ENCODE data around the gene GSK3A.

Gene GSK3A

GRCh38 chr19:42248270-42249148 lies 6.1 kb upstream of the GSK3A start:
- DNase-seq: no peak

GRCh38 chr19:42247640-42248199 lies 5.3 kb upstream of the GSK3A start:
- no peak for DNase-seq

- no peak for DNase-seq
These were observed 4.7 kb upstream of the GSK3A start for GRCh38 chr19:42246922-42247639.

GRCh38 chr19:42246143-42246921 lies 3.9 kb upstream of the GSK3A start:
- DNase-seq: peak in 11 of 14 donors; percentile 46 to 90 (median 69)

GRCh38 chr19:42245231-42245630 lies 2.8 kb upstream of the GSK3A start:
- no peak for DNase-seq

- DNase-seq: peak; percentile 57 to 96 (median 91)
These were observed 2.2 kb upstream of the GSK3A start for GRCh38 chr19:42244347-42245220.

GRCh38 chr19:42242069-42242511 lies 312 bp downstream of the GSK3A start:
- no peak for DNase-seq

- no peak for DNase-seq
These were observed 1.1 kb downstream of the GSK3A start for GRCh38 chr19:42241279-42241678.

- DNase-seq: no peak
These were observed 2.7 kb downstream of the GSK3A start for GRCh38 chr19:42239544-42240220.

- no peak for DNase-seq
These were observed 7.2 kb downstream of the GSK3A start for GRCh38 chr19:42235181-42235580.

- DNase-seq: no peak
These were observed 8.0 kb downstream of the GSK3A start for GRCh38 chr19:42234364-42234763.

- no peak for DNase-seq
These were observed 8.6 kb downstream of the GSK3A start for GRCh38 chr19:42233678-42234292.

- no peak for DNase-seq
These were observed 9.3 kb downstream of the GSK3A start for GRCh38 chr19:42233106-42233505.

GRCh38 chr19:42232435-42232834 lies 10.0 kb downstream of the GSK3A start:
- no peak for DNase-seq

GRCh38 chr19:42230571-42230970 lies 11.8 kb downstream of the GSK3A start:
- no peak for DNase-seq

GRCh38 chr19:42229855-42230351 lies 12.5 kb downstream of the GSK3A start:
- no peak for DNase-seq

- no peak for DNase-seq
These were observed 13.0 kb downstream of the GSK3A start for GRCh38 chr19:42229301-42229854.

- no peak for DNase-seq
These were observed 13.8 kb downstream of the GSK3A start for GRCh38 chr19:42228641-42229040.

GRCh38 chr19:42226886-42227285 lies 15.5 kb downstream of the GSK3A start:
- no peak for DNase-seq
